Measurements from ENCODE around the gene ACTMAP.
"Not testable (repeated sequence)": the region's sequence is repeated elsewhere in the genome, so short reads cannot be mapped to it uniquely, and the experiment has no call there.

ACTMAP gene, protein sequence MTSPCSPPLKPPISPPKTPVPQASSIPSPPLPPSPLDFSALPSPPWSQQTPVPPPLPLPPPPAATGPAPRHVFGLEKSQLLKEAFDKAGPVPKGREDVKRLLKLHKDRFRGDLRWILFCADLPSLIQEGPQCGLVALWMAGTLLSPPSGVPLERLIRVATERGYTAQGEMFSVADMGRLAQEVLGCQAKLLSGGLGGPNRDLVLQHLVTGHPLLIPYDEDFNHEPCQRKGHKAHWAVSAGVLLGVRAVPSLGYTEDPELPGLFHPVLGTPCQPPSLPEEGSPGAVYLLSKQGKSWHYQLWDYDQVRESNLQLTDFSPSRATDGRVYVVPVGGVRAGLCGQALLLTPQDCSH

DNA sequence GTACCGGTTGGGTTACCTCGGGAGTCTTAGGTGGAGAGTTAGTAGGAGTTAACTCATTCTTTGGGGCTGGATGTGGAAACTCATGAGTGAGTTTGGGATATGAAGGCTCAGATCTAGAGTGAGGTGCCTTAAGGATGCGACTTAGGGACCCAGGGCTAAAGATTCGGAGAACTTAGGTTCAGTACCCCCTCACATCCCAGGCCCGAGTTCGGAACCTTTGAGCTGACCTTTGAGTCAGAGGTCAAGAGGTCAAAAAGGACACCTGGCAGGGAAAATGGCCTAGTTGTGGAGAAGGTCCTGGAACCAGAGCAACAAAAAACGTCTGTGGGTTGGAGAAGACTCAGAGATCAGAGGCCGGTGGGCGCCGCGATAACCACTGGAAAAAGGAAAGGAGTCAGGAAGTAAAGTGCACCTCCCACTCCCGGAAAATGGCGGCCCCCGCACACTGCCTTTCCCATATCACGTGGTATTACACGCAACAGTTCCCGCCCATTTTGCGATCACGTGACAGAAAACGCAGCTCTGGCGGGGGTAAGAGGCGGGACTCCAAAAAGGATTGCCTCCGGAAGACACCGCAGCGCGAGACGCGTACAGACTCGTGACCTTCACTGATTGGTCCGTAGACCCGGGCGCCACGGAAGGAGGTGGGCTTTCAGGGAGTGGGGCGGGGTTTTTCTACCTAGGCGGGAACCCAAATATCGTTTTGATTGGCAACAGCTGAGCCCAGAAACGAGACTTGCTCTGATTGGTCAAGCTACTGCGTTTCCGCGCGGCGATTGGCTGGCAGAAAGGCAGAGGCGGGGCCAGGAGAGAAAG, at the start of gene ACTMAP:
TSS of gene ACTMAP (minus strand) at position 420 of the 816 bp plus-strand sequence. CDS start 674 bp downstream, outside the sequence.
- H3K4me1 Mint-ChIP-seq = peaks cover 32% of the 10 kb centered on the region
- H3K4me3 Mint-ChIP-seq = peak within 1 kb of the TSS; percentile 100
- H3K9me3 Mint-ChIP-seq = no peaks in the 10 kb centered on the region
- peaks cover 21% of the 10 kb centered on the region for H3K36me3 Mint-ChIP-seq
- H3K27me3 Mint-ChIP-seq = no peaks in the 10 kb centered on the region
- peak within 1 kb of the TSS; percentile 100 for H3K27ac Mint-ChIP-seq

DNA sequence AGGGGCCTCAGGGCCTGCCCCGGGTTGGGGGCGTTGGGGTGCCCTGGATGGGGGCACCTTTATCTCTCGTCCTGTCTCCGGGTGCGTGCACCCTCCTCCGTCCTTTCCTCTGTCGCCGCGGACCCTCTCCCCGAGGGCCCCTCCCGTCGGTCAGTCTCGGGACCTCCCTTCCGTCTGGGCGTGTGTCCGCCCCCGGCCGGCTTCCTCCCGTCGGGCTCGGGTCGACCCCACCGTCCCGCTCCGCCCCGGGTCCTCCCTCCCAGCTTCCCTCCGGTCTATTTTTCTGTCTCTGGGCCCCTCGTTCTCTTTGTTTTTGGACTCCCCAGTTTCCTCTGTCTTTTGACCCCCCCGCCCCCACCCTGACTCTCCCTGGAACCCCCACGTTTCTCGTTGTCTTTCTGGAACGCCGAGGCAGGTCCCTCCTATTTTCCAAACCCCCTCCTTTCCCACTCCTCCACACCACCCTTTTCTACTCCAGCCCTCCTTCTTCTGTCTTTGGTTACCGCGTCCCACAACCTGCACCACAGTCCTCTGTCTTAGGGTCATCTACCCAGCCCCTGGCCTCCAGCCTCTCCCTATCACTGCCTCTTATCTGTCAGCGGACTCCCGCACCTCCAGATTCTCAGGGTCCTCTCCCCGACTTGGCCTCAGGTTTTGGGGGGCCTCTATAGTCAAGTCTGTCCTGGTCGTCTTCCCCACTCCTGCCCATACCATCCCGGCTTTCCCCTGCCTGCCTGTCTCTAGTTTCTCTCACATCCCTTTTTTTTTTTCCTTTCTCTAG, 49.5 kb upstream of the ACTMAP start:
- no peaks in the 10 kb centered on the region for H3K27me3 Mint-ChIP-seq
- H3K4me3 Mint-ChIP-seq = peak overlapping the region; percentile 92
- H3K9me3 Mint-ChIP-seq = no peaks in the 10 kb centered on the region
- peak overlapping the region; percentile 97 for H3K27ac Mint-ChIP-seq
- H3K4me1 Mint-ChIP-seq = peaks cover 59% of the 10 kb centered on the region
- H3K36me3 Mint-ChIP-seq = peaks cover 2% of the 10 kb centered on the region

DNA sequence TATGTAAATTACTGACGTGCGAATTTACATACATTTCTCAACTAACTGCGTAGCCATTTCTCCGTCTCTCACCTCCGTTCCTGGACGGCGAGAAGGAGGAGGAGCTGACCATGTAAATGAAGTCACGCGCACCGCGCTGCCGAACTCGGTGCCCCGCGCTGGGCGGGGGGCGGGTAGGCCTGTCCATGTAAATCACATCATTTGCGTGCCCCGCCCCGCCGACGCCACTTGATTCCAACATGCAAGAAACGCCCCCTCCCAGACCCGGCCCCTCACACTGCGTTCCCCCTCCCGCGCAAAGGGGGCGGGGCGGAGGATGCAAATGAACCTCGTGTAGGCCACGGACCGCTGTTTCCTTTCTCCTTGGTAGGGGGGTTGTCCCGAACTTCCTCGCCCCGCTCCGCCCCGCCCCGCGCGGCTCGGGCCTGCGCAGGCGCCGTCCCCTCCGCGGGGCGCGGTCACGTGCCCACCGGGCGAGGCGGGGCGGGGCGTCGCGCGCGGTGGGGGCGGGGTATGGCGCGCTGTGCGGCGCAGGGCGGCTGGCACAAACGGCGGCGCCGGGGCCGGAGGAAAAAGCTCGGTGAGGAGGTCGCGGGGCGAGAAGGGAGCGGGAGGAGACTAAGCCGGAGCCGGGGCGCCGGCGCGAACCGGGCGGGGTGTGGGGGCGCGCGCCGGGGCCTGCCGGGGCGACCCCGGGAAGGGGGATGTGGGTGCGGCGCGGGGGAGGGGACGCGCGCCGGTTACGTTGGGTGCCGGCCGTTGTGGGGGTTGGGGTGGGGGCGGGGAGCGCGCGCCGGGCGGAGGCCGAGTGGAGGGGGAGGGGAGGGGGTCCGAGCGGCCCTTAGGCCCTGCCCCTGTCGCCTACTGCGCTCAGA, 48.6 kb upstream of the ACTMAP start, which contains the start of gene EGLN2:
TSS of gene EGLN2 (plus strand) at position 509 of the 875 bp plus-strand sequence. CDS start 1,382 bp downstream, outside the sequence.
- Mint-ChIP-seq H3K9me3 (no peaks in the 10 kb centered on the region), H3K27me3 (no peaks in the 10 kb centered on the region), H3K4me1 (peaks cover 51% of the 10 kb centered on the region), H3K36me3 (peaks cover 2% of the 10 kb centered on the region), H3K4me3 (peak within 1 kb of the TSS; percentile 96), H3K27ac (peak within 1 kb of the TSS; percentile 97)

DNA sequence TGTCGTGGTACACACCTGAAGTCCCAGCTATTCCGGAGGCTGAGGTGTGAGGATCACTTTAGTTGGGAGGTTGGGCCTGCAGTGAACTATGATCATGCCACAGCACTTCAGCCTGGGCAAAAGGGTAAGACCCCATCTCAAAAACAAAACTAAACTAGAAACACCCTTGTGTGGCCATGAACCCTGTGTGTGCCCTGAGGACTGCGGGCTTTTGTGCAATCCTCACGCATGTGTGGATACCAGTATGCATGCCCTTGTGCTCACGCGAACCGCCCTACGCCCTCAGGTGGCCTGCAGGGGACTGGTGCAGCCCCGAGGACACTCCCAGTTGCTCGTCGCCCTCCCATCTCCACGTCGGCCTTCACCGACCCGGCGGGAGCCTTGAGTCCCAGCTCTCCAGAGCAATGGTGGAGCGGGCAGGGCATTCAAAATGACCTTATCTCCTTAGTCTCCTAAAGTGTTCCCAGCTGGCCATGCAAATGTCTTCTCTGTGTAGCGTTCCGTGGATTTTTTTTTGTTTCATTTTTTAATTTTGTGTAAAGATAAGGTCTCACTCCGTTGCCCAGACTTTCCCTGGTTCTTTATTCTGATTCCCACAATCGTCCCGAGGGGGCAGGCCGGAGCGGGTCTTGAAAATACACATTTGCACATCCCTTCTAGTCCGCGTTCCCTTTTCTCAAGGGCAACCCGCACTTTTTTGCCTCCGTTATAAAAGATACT, 47.8 kb upstream of the ACTMAP start:
- Mint-ChIP-seq H3K27me3 (no peaks in the 10 kb centered on the region), H3K4me3 (peak overlapping the region; percentile 96), H3K27ac (peak overlapping the region; percentile 94), H3K9me3 (no peaks in the 10 kb centered on the region), H3K4me1 (peaks cover 44% of the 10 kb centered on the region), H3K36me3 (peaks cover 2% of the 10 kb centered on the region)

DNA sequence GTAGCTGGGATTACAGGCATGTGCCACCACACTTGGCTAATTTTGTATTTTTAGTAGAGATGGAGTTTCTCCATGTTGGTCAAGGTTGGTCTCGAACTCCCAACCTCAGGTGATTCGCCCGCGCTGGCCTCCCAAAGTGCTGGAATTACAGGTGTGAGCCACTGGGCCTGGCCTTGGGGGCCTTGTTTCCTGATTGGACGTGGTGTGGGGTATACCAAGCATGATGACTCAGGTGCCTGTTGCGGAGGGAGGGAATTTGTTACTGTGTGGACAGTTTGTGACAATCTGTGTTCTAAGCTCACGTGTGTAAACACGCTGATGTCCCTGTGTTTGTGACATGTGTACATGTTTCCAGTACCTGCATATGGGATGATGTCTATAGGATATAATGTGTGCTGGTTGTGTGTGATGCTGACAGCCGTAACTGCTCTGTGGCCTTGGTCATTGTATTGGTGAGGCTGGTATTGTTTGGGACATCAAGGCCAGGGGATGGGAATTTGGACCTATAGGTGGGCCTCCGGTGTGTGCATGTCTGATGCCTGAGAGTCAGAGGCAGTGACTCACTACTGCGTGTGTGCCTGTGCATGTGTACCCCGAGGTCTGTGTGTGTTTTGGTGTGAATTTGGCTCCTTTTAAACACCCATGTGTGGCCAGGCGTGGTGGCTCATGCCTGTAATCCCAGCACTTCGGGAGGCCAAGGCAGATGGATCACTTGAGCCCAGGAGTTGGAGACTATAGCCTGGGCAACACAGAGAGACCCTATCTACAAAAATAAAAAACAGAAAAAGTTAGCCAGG, 47.1 kb upstream of the ACTMAP start:
- no peaks in the 10 kb centered on the region for H3K27me3 Mint-ChIP-seq
- H3K4me3 Mint-ChIP-seq = peak overlapping the region; percentile 96
- H3K9me3 Mint-ChIP-seq = no peaks in the 10 kb centered on the region
- peaks cover 1% of the 10 kb centered on the region for H3K36me3 Mint-ChIP-seq
- H3K27ac Mint-ChIP-seq = peak overlapping the region; percentile 94
- peaks cover 44% of the 10 kb centered on the region for H3K4me1 Mint-ChIP-seq

DNA sequence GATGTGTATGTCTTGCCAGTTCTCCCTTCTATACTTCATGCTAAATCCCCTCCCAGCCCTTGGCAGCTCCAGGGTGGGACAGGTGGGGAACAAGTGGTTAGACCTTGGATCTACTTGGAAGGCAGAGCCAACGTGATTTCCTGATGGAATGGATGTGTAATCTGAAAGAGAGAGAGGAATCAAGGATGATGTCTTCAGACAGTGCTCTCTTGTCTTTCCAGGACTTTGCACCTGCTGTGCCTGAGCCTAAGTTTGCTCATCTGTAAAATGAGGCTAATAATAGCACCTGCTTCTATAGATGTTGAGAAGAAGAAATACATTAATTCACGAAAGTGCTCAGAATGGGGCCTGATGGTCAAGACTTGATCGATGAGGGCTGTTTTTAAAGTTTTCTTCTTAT, 41.7 kb upstream of the ACTMAP start:
- no peaks in the 10 kb centered on the region for H3K27me3 Mint-ChIP-seq
- peak overlapping the region; percentile 45 for H3K4me3 Mint-ChIP-seq
- peaks cover 24% of the 10 kb centered on the region for H3K4me1 Mint-ChIP-seq
- no peaks in the 10 kb centered on the region for H3K9me3 Mint-ChIP-seq
- peaks cover 11% of the 10 kb centered on the region for H3K36me3 Mint-ChIP-seq
- H3K27ac Mint-ChIP-seq = peak overlapping the region; percentile 91

DNA sequence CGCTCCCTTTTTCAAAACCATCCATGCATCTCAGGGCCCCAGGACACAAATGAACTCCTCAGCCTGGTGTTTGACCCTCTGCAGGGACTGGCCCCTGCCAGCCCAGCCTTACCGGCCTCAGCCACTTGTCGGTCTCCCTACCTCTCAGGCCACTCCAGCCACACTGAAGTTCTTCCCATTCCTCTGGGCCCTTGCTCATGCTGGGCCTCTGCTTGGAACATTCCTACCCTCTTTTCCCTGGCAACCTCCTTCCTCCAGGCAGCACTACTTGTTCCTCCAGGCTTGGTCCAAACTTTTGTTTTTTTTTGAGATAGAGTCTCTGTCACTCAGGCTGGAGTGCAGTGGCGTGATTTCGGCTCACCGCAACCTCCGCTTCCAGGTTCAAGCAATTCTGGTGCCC, 41.1 kb upstream of the ACTMAP start:
- H3K36me3 Mint-ChIP-seq = peaks cover 13% of the 10 kb centered on the region
- no peaks in the 10 kb centered on the region for H3K27me3 Mint-ChIP-seq
- H3K9me3 Mint-ChIP-seq = no peaks in the 10 kb centered on the region
- H3K27ac Mint-ChIP-seq = peak overlapping the region; percentile 67
- no peak overlapping the region for H3K4me3 Mint-ChIP-seq
- H3K4me1 Mint-ChIP-seq = peaks cover 24% of the 10 kb centered on the region

DNA sequence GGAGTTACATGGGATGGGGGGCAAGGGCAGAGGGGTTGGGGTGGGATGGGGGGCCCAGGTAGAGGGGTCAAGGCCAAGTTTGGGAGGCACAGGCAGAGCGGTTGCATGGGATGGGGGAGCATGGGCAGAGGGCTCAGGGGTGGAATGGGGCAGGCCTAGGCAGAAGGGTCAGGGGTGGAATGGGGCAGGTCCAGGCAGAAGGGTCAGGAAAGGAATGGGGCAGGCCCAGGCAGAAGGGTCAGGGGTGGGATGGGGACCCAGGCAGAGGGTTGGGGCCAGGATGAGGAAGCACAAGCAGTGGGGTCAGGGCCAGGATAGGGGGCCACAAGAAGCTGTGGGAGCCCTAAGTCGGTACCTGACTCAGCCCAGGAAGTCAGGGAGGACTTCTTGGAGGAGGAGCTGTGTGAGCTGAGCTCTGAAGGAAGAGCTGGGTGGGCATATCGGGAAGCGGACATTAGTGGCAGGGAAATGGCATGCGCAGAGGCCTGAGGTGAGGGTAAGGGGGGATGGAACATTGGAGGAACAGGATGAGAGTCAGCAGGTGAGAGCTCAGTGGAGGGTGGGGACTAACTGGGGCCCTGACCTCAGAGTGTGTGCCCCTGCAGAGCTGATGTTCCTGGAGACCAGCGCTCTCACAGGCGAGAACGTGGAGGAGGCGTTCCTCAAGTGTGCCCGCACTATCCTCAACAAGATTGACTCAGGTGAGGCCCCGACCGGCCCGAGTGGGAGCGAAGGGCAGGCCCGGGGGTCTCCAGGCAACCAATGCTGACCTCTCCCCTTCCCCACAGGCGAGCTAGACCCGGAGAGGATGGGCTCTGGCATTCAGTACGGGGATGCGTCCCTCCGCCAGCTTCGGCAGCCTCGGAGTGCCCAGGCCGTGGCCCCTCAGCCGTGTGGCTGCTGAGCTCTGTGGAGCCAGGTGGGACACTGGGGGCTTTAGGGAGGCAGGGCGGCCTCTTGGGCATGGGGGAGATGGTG, 36.1 kb upstream of the ACTMAP start:
- Mint-ChIP-seq H3K4me1 (peaks cover 10% of the 10 kb centered on the region), H3K4me3 (no peak overlapping the region), H3K9me3 (no peaks in the 10 kb centered on the region), H3K27ac (peak overlapping the region; percentile 12), H3K27me3 (no peaks in the 10 kb centered on the region), H3K36me3 (peaks cover 13% of the 10 kb centered on the region)

DNA sequence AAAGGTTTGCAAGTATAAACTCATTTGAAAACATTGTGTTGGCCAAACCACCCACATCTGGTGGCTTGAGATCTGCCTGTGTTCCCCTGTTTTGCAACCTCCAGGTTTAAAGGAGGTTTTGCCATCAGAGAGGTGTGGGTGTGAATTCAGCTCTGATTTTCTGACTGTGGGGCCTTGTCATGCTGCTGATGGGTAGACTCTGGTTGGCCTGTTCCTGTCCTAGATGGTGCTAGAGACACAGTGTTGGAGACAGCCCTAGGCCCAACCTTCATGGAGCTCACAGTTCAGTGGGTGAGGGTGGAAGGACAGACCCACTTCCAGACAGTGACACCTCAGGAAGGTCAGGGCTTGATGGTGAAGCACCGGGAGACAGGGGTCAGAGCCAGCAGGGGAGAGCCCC, 35.2 kb upstream of the ACTMAP start:
- H3K27me3 Mint-ChIP-seq = no peaks in the 10 kb centered on the region
- peaks cover 12% of the 10 kb centered on the region for H3K4me1 Mint-ChIP-seq
- peaks cover 14% of the 10 kb centered on the region for H3K36me3 Mint-ChIP-seq
- H3K9me3 Mint-ChIP-seq = no peaks in the 10 kb centered on the region
- no peak overlapping the region for H3K4me3 Mint-ChIP-seq
- H3K27ac Mint-ChIP-seq = no peak overlapping the region

DNA sequence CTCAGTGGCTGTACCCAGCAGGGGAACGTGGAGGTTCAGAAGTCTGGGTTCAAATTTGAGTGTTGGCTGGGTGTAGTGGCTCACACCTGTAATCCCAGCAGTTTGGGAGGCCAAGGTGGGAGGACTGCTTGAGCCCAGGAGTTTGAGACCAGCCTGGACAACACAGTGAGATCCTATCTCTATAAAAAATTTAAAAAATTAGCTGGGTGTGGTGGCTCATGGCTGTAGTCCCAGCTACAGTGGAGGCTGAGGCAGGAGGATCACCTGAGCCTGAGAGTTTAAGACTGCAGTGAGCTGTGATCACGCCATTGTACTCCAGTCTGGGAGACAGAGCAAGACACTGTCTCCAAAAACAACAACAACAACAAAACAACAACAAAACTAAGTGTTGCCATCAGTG, 33.9 kb upstream of the ACTMAP start:
- not testable (repeated sequence) for H3K27me3 Mint-ChIP-seq, H3K9me3 Mint-ChIP-seq, H3K27ac Mint-ChIP-seq, H3K4me3 Mint-ChIP-seq, H3K36me3 Mint-ChIP-seq
- H3K4me1 Mint-ChIP-seq = peaks cover 19% of the 10 kb centered on the region

DNA sequence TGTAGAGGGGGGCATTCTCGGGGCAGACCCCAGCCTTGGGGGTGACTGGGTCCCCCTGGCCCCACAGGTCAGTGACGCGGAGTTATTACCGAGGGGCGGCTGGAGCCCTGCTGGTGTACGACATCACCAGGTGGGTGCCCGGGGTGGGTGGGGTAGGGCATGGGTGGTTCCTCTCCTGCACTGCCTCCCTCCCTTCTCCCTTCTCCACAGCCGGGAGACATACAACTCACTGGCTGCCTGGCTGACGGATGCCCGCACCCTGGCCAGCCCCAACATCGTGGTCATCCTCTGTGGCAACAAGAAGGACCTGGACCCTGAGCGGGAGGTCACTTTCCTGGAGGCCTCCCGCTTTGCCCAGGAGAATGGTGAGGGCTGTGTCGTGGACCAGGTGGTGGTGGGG, 33.4 kb upstream of the ACTMAP start:
- Mint-ChIP-seq H3K27ac (no peak overlapping the region), H3K4me1 (peaks cover 24% of the 10 kb centered on the region)

DNA sequence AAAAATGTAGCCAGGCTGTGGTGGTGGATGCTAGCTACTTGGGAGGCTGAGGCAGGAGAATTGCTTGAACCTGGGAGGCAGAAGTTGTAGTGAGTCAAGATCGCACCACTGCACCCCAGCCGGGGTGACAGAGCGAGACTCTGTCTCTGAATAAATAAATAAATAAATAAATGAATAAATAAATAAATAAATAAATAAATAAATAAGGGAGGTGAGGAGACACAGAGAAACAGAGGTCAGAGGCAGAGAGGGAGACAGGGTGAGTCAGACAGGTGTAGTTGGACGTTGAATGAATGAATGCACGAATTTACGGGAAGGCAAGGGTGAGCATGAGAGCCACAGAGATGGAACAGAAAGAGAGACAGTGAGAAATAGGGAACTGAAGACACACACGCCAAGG, 30.9 kb upstream of the ACTMAP start:
- no peaks in the 10 kb centered on the region for H3K27me3 Mint-ChIP-seq
- peaks cover 39% of the 10 kb centered on the region for H3K4me1 Mint-ChIP-seq
- H3K27ac Mint-ChIP-seq = peak overlapping the region; percentile 94
- H3K9me3 Mint-ChIP-seq = no peaks in the 10 kb centered on the region
- peaks cover 6% of the 10 kb centered on the region for H3K36me3 Mint-ChIP-seq
- no peak overlapping the region for H3K4me3 Mint-ChIP-seq

More for the DNA sequence above, 33.4 kb upstream of the ACTMAP start:
- Mint-ChIP-seq H3K36me3 (peaks cover 8% of the 10 kb centered on the region), H3K4me3 (no peak overlapping the region), H3K9me3 (no peaks in the 10 kb centered on the region), H3K27me3 (no peaks in the 10 kb centered on the region)

DNA sequence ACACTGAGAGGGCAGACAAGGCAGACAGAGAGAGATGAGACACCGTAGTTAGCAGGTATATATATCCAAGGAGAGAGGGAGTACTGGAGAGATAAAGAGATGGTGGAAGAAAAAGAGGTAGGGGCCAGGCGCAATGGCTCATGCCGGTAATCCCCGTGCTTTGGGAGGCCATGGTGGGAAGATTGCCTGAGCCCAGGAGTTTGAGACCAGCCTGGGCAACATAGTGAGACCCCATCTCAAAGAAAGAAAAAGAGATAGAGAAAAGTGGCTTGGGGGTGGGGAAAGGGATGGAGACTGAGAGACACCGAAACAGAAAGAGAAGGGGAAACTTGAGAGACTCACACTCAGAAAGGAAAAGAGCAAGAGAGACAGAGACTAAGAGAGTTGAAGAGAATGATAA, 30.3 kb upstream of the ACTMAP start:
- peaks cover 6% of the 10 kb centered on the region for H3K36me3 Mint-ChIP-seq
- no peaks in the 10 kb centered on the region for H3K9me3 Mint-ChIP-seq
- no peaks in the 10 kb centered on the region for H3K27me3 Mint-ChIP-seq
- H3K4me3 Mint-ChIP-seq = peak overlapping the region; percentile 2
- H3K4me1 Mint-ChIP-seq = peaks cover 39% of the 10 kb centered on the region
- H3K27ac Mint-ChIP-seq = peak overlapping the region; percentile 2

Measured in activated naive CD4-positive, alpha-beta T cell treated with anti-CD3 and anti-CD28 coated beads, Interleukin-2, amount 50 U/mL, for 24 hours (primary cell).